Keratinocyte (primary cell): ENCODE results near the gene SEC24B. TPM values are rescaled to one million over a fixed set of nuclear protein-coding genes. Genes with fewer than 3 reads are reported as not detected.
A peak's percentile ranks its signal among the peaks of the same experiment; 100 is the strongest.

Experiments
- DNase-seq: peaks from one replicate; pipeline ENCODE4 v3.0.0-alpha.2; 2011; ENCODE audit warnings: low read depth, missing footprints, low spot score
- FAIRE-seq: peaks from 2 replicates; lab custom pipeline; 2011; peaks lifted over from hg19 to GRCh38; lab: Jason Lieb, UNC
- H2AFZ ChIP-seq: 2 replicates; pipeline ENCODE4 v1.6.0; 2012; ENCODE audit warnings: low read length, control low read depth, inconsistent platforms; ENCODE audit not compliant: control insufficient read depth
- H3K27ac ChIP-seq: 2 replicates; pipeline ENCODE4 v1.5.1; 2011; ENCODE audit warnings: low read length; ENCODE audit not compliant: control insufficient read depth, insufficient read depth
- H3K27me3 ChIP-seq: 3 replicates; pipeline ENCODE4 v1.6.0; 2011; ENCODE audit warnings: low read length; ENCODE audit not compliant: control insufficient read depth, insufficient read depth; ENCODE audit errors: extremely low read depth
- H3K36me3 ChIP-seq, 2 experiments: 2 replicates in 1 of 2; 3 replicates in 1 of 2; pipeline ENCODE4 v1.5.1; 2011; ENCODE audit warnings: low read length in 2 of 2, mild to moderate bottlenecking in 1 of 2; ENCODE audit not compliant: control insufficient read depth in 2 of 2, insufficient read depth in 2 of 2; ENCODE audit errors: extremely low read depth in 1 of 2
- H3K4me1 ChIP-seq: 3 replicates; pipeline ENCODE4 v1.5.1; 2011; ENCODE audit warnings: low read length; ENCODE audit not compliant: control insufficient read depth, insufficient read depth; ENCODE audit errors: extremely low read depth
- H3K4me2 ChIP-seq: 3 replicates; pipeline ENCODE4 v1.6.0; 2011; ENCODE audit warnings: low read depth, low read length; ENCODE audit not compliant: control insufficient read depth, insufficient read depth; ENCODE audit errors: extremely low read depth
- H3K4me3 ChIP-seq, 3 experiments: fragments of 200-600 bp in 1 of 3; sonication (generic) in 1 of 3; 2 replicates in 2 of 3; 3 replicates in 1 of 3; pipeline ENCODE4 v1.5.1; 2011 to 2016; ENCODE audit warnings: low read length in 3 of 3, mild to moderate bottlenecking in 3 of 3, control low read depth in 2 of 3, inconsistent platforms in 1 of 3, low read depth in 1 of 3, mixed read lengths in 1 of 3, mixed run types in 1 of 3, moderate library complexity in 1 of 3; ENCODE audit not compliant: control insufficient read depth in 2 of 3, insufficient read depth in 2 of 3; ENCODE audit errors: extremely low read depth in 1 of 3
- H3K79me2 ChIP-seq: 2 replicates; pipeline ENCODE4 v1.6.0; 2012; ENCODE audit warnings: low read length; ENCODE audit not compliant: control insufficient read depth, insufficient read depth
- H3K9ac ChIP-seq: 3 replicates; pipeline ENCODE4 v1.6.0; 2011; ENCODE audit warnings: low read length; ENCODE audit not compliant: control insufficient read depth, insufficient read depth; ENCODE audit errors: extremely low read depth
- H3K9me1 ChIP-seq: 3 replicates; pipeline ENCODE4 v1.6.0; 2011; ENCODE audit warnings: low read length; ENCODE audit not compliant: control insufficient read depth, insufficient read depth; ENCODE audit errors: extremely low read depth
- H3K9me3 ChIP-seq: 2 replicates; pipeline ENCODE4 v1.5.1; 2012; ENCODE audit warnings: low read depth, low read length; ENCODE audit not compliant: control insufficient read depth
- H4K20me1 ChIP-seq: 3 replicates; pipeline ENCODE4 v1.6.0; 2011; ENCODE audit warnings: low read length; ENCODE audit not compliant: control insufficient read depth, insufficient read depth; ENCODE audit errors: extremely low read depth
- EZH2 ChIP-seq: IDR thresholded peaks from one replicate; pipeline ENCODE4 v1.6.1; 2012; ENCODE audit warnings: inconsistent platforms, mild to moderate bottlenecking, low read length, moderate library complexity
- dilution Hi-C: fragments of 300-500 bp; cut with MboI; formaldehyde crosslinking; loops from one replicate; pipeline ENCODE4 v1.7.0; 2020; ENCODE audit warnings: low sequenced_read_pairs; ENCODE audit not compliant: extremely low pct_ligation_motif_present
- polyA plus RNA-seq, 5 experiments: library from polyadenylated mRNA; depleted of rRNA in 3 of 5; stranded (reverse) in 3 of 5; stranded (forward) in 1 of 5; unstranded in 1 of 5; fragments of >200 nt; gene quantifications; 1 replicate in 1 of 5; 2 replicates in 3 of 5; 3 replicates in 1 of 5; pipeline versions ENCODE4 v1.2.1 to v1.2.3, GENCODE V29; 2011 to 2012; ENCODE audit warnings: missing spikeins in 2 of 5, low read depth in 1 of 5, low replicate concordance in 1 of 5
- TF ChIP-seq, protein P1 (sequence below), 3 experiments: IDR thresholded peaks in 1 of 3; conservative IDR thresholded peaks in 1 of 3; optimal IDR thresholded peaks in 1 of 3; 2 replicates in 2 of 3; 3 replicates in 1 of 3; pipeline versions ENCODE3 to v1.5.1; 2011; ENCODE audit warnings: low read length in 3 of 3, mild to moderate bottlenecking in 3 of 3, moderate library complexity in 2 of 3, control low read depth in 1 of 3, inconsistent platforms in 1 of 3; ENCODE audit not compliant: insufficient read depth in 2 of 3; ENCODE audit errors: extremely low read depth in 1 of 3

Gene SEC24B
- polyA plus RNA-seq, 1 donor (not counting 4 experiments of a cell fraction or from before 2014, with no cell fraction given): 53.4 TPM

DNA sequence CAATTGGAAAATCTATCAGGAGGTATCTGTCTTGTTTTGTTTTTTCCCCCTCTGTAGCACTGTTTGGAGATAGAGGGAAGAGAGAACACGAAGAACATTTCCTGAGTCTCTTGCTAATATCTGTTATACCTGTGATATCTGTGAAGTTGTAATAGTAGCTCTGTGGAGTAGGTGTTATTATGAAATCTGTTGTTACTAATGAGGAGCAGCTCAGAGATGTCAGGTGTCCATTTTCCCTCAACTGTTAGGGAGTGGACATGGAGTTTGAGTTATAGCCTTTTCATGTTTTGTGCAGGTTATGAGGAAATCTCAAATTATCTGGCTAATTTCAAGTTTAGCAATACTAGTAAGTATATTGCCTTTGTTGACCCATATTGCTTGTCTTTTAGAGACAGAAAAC, 52.4 kb downstream of the SEC24B start:
- H3K9me3 ChIP-seq: no peaks in the 10 kb centered on the region
- H3K27ac ChIP-seq: no peak overlapping the region
- H3K79me2 ChIP-seq: peaks cover 71% of the 10 kb centered on the region
- H3K4me1 ChIP-seq: no peaks in the 10 kb centered on the region
- DNase-seq: no peak
- FAIRE-seq: peak; percentile 39
- H4K20me1 ChIP-seq: peaks cover 3% of the 10 kb centered on the region
- no peak for TF ChIP-seq EZH2
- TF ChIP-seq, protein P1, sequence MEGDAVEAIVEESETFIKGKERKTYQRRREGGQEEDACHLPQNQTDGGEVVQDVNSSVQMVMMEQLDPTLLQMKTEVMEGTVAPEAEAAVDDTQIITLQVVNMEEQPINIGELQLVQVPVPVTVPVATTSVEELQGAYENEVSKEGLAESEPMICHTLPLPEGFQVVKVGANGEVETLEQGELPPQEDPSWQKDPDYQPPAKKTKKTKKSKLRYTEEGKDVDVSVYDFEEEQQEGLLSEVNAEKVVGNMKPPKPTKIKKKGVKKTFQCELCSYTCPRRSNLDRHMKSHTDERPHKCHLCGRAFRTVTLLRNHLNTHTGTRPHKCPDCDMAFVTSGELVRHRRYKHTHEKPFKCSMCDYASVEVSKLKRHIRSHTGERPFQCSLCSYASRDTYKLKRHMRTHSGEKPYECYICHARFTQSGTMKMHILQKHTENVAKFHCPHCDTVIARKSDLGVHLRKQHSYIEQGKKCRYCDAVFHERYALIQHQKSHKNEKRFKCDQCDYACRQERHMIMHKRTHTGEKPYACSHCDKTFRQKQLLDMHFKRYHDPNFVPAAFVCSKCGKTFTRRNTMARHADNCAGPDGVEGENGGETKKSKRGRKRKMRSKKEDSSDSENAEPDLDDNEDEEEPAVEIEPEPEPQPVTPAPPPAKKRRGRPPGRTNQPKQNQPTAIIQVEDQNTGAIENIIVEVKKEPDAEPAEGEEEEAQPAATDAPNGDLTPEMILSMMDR (optimal IDR thresholded peaks at IDR 0.05 in 1 of 3, IDR thresholded peaks at IDR 0.05 in 1 of 3, conservative IDR thresholded peaks at IDR 0.05 in 1 of 3; ENCODE audit: extremely low read depth in 1 of 3, insufficient read depth in 2 of 3, low read length in 3 of 3): no peak
- H3K4me2 ChIP-seq: no peak overlapping the region
- H3K27me3 ChIP-seq: no peaks in the 10 kb centered on the region
- no peak overlapping the region for H3K4me3 ChIP-seq
- H3K9me1 ChIP-seq: no peaks in the 10 kb centered on the region
- H2AFZ ChIP-seq: no peak overlapping the region
- H3K36me3 ChIP-seq: peaks cover 0 to 6% of the 10 kb centered on the region in 2 experiments
- dilution Hi-C loops: no loop called here
- H3K9ac ChIP-seq: no peak overlapping the region

DNA sequence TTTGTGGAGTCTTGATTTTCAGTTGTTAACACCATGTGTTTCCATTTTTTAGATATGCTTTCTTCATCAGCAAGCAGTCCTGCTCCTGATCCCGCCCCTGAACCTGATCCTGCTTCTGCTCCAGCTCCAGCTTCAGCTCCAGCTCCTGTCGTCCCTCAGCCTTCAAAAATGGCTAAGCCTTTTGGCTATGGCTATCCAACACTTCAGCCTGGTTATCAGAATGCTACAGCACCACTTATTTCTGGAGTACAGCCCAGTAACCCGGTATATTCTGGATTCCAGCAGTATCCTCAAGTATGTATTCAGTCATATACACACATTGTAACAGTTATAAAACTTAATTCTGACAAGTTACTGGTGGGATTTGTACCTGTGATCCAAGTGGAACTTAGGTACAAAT, 60.9 kb downstream of the SEC24B start:
- Histone ChIP-seq H3K4me1 (no peaks in the 10 kb centered on the region), H3K36me3 (peaks cover 15 to 18% of the 10 kb centered on the region in 2 experiments), H4K20me1 (no peaks in the 10 kb centered on the region), H3K27me3 (no peaks in the 10 kb centered on the region), H3K9ac (no peak overlapping the region), H3K4me3 (no peak overlapping the region), H3K9me1 (no peaks in the 10 kb centered on the region), H3K79me2 (peaks cover 27% of the 10 kb centered on the region), H3K27ac (no peak overlapping the region), H3K9me3 (no peaks in the 10 kb centered on the region), H2AFZ (no peak overlapping the region), H3K4me2 (no peak overlapping the region)
- FAIRE-seq (no peak), DNase-seq (no peak)
- TF ChIP-seq, protein P1 (optimal IDR thresholded peaks at IDR 0.05 in 1 of 3, IDR thresholded peaks at IDR 0.05 in 1 of 3, conservative IDR thresholded peaks at IDR 0.05 in 1 of 3; ENCODE audit: extremely low read depth in 1 of 3, insufficient read depth in 2 of 3, low read length in 3 of 3): no peak
- no peak for TF ChIP-seq EZH2
- dilution Hi-C loops: no loop called here
